ENCODE measurements around the gene DSCAML1.

The DSCAML1 gene

DNA sequence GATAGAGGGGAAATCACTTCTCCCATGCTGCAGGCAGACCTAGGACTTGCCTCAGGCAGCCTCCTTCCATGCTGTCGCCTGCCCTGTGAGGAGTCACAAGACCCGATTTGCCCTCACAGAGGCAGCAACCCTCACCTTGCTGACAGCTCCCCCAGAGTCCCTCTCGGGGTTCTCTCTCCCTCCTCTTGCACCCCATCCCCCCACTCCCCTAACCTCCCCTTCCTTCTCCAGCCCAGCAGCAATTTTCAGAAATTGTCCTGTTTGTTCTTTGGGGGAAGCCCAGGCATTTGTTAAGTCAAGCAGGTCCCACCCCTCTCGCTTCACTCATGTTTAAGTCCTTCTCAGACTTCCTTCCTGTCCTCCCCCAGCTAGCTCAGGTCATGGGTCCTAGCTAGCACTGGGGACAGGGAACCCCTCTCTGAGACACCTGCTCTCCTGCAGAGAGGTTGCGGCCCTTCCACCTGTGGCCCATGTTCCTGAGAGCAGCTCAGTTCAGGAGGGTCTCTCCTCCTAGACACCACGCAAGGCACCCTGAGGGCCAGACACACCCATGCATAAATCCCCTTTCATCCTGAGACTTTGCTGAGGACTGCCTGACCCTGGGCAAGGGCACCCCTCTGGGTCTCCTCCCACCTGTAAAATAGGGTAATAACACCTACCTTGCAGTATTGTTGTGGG lies 33.8 kb upstream of the DSCAML1 start:
- DNase-seq (ENCODE audit: low read depth), result no peak

DNA sequence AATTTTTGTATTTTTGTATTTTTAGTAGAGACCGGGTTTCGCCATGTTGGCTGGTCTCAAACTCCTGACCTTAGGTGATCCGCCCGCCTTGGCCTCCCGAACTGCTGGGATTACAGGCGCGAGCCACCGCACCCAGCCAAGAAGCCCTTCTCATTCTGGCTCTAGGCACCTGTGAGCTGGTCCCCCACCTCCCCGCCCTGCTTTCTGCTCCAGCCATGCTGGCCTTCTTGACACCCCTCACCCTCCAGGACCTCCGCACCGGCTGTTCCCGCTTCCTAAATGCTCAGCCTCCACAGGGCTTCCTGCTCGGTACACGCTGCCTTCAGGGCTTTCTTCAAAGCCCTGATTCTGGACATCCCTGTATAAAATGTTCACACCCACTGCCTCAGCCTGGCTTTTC lies 33.1 kb upstream of the DSCAML1 start:
- DNase-seq (ENCODE audit: low read depth), result no peak

DNA sequence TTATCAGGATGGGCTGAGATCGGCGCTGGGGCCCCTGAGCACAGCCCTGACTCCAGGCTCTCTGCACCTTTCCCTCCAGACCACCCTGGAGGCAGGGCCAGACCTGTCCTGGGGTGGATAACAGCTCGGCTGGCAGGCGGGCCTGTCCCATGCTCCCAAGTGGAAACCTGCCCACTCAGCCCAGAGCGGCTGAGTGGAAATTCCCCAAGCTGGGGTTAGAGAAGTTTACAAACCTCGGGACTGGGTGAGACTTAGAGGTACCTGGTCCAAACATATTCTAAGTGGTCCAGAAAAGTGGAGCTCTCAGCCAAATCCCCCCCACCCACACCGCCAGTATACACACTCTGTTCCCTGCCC lies 32.3 kb upstream of the DSCAML1 start:
- no peak for DNase-seq (ENCODE audit: low read depth)

DNA sequence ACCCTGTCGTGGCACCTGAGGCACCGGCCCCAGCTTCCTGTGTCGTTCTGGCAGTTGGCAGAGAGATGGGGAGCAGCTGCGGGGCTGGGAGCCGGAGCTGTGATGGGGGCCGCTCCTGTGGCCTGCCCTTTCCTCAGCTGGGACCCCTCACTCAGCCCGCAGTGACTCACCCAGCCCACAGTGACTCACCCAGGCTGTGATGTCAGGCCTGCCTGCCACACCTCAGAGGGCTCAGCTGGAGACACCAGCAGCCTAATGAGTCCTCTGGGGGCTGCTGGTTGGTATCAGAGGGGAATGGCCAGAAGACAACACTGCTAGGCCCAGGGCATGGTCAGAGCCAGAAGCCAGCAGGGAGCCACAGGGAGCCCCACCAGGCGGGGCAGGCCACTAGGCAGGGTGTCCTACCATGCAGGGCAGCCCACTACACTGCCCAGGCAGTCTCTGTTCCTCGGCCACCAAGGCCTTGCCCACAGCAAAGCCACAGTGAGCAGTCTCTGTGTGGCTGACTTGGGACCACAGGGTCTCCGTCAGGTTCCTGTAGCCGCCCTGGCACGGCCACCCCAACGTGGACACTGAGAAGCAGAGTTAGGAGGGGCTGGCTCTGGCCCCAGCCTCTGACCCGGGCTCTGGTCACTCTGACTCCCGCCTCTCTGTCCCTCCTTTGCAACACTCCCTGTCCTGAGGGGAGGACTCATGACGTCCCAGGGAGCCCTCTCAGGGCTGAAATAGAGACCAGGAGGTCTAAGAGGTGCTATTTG lies 31.8 kb upstream of the DSCAML1 start:
- peak; percentile 83 for DNase-seq (ENCODE audit: low read depth)

DNA sequence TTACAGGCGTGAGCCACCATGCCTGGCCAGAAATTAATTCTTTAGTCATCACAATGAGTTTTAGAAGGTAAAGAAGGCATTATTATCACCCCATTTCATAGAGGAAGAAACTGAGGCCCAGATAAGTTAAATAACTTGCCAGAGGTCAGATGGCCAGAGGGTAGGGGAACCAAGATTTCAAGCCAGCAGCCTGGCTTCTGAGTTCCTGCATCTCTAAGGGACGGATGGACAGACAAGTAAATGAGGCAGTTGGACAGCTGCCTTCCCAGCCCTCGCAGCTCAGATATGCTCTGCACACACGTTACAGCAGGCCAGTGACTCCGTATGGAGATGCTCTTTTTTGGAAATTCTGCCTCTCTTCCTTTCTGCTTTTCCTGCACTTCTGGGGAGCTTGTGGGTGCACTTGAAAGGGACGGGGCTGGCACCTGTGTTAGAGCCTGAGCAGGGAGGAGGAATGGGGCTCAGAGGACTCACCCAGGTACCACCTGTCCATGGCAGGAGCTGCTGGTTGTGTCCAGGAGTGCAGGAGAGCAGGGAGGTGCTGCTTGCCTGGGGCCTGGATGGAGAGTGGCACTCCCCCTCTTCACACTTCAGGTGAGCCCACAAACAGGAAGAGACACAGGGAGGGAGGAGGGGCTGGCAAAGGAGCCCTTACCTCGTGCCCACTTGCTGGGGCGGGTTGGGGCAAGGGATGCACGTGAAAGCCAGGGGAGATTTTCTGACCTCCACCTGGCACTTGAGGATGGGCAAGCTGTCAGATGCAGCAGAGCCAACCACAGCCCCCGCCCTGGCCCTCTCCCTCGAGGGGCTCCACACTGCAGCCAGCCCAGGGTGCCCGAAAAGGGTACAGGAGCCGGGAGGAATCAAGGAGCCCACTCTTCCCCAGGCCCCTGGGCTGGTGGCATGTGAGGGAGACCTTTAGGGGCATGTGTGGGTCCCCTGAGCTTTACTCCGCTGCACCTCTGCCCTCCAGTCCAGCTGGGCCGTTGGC lies 30.8 kb upstream of the DSCAML1 start:
- DNase-seq (ENCODE audit: low read depth), result no peak

DNA sequence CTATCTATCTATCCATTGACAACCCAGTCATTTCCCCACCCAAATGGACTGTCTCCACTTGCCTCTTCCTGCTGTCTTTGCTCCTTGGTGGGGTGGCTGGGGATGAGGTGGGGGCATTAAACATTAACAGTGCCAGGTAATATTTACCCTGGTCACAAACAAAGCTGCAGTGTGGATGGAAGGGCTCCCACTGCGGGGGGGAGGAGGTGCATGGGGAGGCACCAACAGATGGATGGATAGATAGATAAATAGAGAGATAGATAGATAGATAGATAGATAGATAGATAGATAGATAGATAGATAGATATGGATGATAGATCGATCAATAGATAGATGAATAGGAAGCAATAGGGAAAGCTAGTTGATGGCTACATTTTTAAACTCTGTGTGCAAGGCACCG lies 29.8 kb upstream of the DSCAML1 start:
- no peak for DNase-seq (ENCODE audit: low read depth)

DNA sequence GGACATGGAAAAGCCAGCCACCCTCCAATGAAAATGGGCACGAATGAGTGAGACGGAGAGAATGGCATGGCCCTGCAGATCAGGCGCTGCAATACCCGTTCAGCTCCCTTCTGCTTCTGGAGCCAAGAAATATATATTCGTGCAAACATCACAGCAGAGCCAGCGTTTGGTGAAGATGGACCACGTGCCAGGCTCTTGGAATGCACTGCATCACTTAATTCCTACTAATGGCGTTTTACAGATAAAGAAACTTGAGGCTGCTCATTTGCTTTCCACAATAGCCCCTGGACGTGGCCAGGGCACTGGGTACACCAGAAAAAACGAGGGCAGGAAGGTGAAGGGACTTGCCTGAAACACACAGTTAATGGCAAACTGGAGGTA lies 29.2 kb upstream of the DSCAML1 start:
- DNase-seq (ENCODE audit: low read depth), result no peak

DNA sequence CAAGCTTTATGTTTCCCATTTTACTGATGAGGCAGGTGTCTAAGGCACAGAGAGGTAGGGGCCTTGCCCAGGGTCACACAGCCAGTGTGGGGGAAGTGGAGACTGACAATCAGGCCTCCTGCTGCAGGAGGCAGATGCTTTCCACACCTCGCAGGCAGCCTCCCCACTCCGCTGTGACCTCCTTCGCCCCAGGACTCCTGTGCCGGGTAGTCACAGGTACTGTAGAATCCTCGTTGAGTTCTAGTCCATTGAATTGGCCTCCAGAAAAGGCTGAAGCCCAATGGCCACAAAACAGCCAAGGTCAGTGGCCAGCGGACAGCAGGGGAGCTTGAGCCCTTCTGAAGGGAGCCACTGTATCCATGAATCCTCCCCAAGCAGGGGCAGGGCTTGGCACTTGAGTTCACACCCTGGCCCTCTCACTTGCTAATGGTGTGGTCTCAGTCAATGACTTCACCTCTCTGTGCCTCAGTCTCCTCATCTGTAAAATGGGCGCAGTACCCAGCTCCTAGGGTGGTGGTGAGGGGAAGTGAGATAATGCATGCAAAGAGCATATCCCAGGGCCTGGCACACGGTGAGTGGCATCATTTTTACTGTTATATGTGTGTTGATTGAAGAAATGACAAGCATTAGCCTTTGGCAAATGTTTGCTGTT lies 28.6 kb upstream of the DSCAML1 start:
- DNase-seq (ENCODE audit: low read depth), result no peak

DNA sequence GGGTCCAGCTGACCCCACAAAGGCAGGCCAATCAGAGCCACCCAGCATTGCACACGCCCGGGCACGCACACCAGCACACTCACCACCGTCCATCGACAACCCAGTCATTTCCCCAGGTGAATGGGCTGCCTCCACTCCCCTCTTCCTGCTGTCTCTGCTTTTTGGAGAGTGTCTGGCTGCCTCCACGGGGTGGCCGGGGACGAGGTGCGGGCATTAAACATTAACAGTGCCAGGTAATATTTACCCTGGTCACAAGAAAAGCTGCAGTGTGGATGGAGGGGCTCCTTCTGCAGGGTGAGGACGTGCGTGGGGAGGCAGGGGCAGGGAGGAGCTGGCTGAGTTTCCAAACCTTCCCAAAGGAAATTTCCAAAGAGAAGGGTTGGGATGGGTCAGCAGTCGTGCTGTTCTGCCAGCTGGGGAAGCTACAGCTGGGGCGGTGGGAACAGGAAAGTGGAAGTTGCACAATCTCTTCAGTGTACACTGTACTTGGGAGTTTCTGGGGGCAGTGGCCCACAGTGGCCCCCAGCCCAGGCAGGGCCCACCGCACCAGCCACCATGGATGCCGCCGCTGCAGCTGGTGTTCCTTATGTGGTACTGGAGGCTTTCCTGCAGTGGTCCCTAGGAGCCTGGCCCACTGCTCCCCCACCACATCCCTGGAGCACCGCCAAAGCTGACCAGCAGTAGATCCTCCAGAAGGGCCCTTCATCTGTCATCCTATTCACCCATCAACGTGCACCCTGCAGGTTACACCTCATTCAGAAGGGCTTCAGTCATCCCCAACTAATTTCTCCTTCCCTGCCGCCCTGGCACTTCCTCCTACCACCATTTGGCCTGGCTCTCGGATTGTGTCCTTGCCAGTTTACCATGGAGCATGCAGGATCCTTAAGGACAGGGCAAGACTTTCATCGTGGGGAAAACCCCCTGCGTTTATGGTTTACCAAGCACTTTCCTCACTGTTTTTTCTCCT lies 27.8 kb upstream of the DSCAML1 start, which contains the start of gene FXYD2:
FXYD2 (minus strand) TSS at position 174 of the 967 bp plus-strand sequence; CDS start at position 108, 66 bp downstream.
- no peak for DNase-seq (ENCODE audit: low read depth)

DNA sequence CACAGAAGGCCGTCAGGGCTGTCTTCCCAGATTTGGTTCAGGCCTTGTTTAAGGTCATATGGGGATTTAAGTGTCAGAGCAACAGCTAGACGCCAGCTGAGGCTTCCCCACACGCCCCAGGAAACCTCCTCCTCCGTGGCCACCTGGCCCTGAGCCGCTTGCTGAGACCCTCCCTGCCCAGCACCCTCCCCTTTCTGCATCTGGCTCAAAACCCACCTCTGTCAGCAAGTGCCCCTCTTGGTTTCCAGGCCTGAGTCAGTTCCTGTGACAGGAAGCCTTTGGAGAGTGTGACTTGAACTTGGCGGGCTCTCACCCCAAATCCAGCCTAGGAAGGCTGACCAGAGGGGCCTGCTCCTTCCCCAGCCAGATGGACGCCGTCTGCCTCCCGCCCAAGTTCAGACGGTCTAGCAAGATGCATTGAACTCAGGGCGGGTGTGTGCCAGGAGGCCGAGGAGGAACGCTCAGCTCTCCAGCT lies 27.0 kb upstream of the DSCAML1 start:
- DNase-seq (ENCODE audit: low read depth), result no peak

DNA sequence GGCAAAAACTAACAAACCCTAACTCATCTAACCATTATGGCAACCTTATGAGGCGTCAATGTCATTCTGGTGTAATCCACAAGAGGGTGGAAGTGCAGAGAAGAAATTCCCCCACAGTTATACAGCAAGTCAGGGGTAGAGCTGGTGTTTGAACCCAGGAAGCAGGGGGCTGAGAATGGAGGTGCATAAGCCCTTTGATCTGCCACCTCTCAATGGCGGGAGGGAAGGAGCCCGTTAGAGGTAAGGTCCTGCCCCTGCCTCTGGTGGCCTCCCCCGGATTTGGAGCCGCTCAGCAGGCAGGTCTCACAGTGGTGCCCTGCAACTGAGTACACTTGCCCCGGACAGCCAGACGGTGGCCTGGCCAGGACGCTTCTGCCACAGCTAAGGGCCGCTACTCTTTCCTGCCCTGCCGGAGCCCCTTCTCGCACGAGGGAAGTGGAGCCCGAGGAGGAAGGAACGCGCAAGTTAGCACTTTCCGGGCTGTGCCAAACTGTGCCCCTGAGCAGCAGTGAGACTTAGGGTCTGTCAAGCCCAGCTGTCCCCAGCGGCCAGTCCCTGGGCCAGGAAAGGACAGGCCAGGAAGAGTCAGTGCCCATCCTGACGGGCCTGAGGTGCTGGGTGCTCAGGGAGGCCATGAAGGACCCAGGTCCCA lies 26.4 kb upstream of the DSCAML1 start:
- DNase-seq (ENCODE audit: low read depth), result no peak

DNA sequence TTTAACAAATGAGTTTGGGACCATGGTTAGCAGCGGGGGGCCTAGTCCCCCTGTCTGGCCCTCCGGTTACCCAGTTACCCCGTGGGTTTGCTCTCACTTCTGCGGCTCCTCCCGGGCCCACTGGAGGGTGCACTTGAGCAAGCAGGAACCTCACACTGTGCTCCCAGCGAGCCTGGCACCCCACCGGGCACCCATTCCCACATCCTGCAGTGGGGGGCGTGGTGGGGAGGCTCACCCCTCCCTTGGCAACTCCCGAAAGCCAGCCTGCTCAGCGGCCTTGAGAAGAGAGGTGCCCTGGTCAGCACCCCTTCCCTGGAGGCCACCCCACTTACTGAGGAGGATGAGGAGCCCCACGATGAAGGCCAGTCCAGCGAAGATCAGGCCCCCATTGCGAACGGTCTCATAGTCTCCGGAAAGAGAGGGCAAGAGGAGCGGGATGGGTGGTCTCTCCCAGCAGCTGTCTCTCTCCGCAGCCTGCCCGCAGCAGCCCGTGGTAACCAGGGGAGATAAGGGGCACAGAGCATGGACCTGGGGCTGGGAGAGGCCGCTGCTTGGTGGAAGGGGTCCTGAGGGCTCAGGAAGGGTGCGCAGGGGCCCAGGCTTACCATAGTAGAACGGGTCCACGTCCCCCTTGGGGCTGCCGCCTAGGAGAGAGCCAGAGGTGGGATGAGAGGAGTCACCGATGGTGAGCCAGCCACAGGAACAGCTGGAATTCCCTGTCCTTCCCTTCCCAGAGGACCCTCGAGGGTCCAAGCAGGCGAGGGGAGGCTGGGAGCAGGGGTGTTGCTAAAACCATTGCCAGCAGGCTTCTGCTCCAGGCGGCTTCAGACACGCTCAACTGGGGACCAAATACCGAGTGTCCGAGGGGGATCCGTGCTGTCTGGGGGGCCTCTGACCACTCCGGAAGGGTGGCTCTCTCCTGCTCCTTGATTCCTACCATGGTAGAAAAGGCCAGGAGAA lies 25.3 kb upstream of the DSCAML1 start:
- DNase-seq (ENCODE audit: low read depth), result no peak

DNA sequence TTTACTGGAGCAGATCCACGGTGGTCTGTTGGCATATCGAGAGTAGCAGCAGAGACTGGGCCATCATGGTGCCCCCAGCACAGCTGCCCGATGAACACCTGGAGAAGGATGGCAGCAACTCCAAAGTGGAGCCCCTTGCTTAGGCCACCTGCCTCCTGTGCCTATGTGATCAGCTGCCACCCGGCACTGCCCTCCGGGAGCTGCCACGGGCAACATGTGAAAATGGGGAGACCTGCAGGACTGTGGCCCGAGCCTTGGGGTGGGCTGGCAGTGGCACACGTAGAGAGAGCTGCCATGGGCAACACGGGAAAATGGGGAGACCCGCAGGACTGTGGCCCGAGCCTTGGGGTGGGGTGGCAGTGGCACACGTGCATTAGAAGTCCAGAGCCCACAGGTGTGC lies 24.4 kb upstream of the DSCAML1 start:
- DNase-seq (ENCODE audit: low read depth), result no peak

DNA sequence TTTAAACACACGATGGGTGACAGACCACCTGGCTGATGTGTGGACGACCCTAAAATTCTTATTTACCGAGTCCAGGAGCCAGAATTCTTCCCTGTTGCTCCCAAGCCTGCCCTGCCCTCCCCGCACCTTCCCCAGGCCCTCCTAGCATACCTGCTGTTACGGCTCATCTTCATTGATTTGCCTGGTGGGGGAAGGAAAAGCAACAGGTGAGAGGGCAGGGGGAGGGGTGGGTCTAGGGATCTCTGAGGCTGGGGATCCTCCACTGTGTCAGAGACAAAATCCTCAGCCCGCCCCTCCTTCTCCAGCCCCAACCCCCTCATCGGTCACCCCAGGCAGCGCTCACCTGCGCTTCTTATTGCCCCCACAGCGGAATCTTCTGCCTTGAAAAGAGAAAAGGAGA lies 23.5 kb upstream of the DSCAML1 start:
- no peak for DNase-seq (ENCODE audit: low read depth)

DNA sequence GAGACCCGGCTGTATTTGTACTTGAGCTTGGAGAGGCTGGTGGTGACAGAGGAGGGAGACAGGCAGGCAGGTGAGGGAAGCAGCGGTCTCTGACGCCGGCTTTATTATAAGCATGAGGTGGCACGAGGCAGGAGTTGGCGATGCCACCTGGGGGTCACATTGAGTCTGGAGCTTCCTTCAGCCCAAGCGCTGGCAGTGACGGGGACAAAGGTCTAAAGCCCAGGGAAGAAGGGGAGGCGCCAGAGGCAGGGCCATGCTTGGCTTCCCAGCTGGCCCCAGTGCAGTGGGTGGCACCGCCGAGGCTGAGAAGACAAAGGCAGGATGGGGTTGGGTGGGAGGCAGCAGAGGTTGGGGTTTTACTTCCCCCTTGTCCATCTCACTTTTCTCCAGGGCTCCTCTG lies 23.1 kb upstream of the DSCAML1 start:
- DNase-seq (ENCODE audit: low read depth), result no peak

DNA sequence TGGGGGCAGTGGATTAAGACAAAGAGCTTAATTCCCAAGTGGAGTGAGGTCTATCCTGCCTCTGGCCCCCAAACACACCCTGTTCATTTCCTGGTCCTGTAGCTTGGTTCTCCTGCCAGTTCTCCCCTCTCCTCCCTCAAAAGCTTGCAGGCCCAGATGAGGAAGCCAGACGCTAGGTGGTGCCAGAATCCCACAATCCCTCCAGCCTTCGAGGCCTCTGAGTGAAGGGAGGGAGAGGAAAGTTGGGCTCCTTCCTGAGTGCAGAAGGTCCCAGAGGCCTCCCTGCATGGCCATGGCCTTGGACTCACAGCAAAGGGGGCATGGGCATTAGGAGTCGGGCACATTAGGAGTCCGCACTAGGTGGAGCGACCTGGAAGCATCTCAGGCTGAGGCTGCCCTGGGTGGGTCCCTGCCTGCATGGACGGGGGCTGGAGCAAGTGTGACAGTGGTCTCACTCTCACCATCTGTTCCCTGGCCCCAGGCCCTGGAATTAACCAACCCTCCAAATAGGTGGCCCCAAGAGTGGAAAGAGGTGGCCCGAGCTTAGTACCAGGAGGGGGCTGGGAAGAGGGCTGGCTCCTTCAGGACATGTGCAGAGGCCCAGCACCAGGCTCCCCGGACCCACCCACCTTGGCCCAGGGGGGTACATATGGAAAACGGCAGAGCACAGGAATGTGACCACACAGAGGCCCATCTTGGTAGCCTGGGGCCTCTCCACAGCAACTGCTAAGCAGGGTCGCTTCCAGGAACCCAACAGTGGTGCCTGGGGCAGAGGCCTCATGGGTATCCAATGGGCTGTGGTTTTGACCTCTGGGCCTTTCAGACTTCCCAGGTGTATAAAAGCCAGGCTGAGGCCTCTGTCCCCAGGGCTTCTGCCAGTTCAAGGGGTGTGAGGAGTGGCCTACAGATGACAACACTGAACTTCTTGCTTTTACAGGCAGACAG lies 22.4 kb upstream of the DSCAML1 start:
- DNase-seq (ENCODE audit: low read depth), result no peak

DNA sequence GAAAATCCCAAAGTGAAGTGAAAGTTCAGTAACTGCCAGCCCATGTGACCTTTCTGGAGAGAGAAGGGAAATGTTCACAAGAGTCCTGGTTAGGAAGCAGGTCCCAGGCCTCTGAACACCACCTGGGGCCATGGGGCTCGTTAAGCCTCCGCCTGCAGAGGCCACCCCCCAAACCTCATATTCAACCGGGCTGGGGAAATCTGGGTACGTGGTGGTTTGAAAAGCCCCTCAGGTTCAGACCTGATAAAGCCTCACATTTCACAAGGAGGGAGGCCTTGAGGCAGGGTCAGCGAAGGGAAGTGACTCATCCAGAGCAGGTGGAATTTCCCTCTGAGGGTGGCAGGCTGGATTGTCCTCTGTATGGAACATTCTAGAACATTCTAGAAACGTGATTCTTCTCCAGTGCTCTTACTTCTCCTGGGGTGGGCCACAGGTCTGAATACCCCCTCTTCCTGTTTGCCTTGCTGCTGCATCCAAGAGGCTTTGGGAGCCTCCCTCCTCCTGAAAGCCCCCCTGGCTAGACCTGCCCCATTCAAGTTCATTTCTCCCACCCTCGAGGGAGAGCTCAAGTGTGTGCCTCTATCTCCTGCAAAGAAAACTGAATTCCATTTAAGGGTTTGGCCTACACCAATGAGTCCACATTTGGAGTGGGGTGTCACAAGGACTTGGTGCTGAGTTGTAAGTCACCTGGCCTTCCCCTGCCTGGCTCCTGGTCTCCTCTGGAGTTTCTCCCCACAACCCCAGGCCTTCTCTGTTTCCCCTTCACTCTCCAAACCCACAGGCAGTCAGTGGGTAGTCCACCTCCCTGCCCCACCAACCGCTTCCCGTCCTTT lies 21.2 kb upstream of the DSCAML1 start:
- DNase-seq (ENCODE audit: low read depth), result no peak
